ENCODE measurements around the gene ZMYM3.
"Not testable (repeated sequence)": the region's sequence is repeated elsewhere in the genome, so short reads cannot be mapped to it uniquely, and the experiment has no call there.

The ZMYM3 gene

DNA sequence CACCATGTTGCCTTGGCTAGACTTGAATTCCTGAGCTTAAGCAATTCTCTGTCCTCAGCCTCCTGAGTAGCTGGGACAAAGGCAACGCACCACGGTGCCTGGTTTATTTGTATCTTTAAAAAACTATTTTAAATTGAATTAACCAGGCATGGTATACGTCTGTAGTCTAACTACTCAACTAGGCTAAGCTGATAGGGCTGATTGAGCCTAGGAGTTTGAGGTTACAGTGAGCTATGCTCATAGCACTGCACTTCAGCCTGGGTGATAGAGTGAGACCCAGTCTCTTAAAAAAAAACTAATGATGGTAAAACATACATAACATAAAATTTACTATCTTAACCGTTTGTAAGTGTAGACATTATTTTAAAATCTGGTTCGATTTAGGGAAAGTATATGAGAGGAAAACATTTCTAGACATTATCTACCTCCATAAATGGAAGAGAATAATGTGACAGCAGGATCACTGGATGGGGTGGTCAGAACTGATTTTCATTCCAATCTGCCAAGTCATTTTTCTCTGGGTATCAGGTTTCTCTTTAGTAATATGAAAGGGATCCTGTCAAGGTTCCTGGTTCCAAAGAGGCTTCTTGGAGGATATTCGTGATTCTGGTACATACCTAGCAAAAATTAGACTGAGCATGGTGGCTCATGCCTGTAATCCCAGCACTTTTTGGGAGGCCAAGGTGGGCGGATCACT is 38.9 kb upstream of the ZMYM3 start:
- no peak for DNase-seq (ENCODE audit: low read depth)
- TF ChIP-seq, protein P1, sequence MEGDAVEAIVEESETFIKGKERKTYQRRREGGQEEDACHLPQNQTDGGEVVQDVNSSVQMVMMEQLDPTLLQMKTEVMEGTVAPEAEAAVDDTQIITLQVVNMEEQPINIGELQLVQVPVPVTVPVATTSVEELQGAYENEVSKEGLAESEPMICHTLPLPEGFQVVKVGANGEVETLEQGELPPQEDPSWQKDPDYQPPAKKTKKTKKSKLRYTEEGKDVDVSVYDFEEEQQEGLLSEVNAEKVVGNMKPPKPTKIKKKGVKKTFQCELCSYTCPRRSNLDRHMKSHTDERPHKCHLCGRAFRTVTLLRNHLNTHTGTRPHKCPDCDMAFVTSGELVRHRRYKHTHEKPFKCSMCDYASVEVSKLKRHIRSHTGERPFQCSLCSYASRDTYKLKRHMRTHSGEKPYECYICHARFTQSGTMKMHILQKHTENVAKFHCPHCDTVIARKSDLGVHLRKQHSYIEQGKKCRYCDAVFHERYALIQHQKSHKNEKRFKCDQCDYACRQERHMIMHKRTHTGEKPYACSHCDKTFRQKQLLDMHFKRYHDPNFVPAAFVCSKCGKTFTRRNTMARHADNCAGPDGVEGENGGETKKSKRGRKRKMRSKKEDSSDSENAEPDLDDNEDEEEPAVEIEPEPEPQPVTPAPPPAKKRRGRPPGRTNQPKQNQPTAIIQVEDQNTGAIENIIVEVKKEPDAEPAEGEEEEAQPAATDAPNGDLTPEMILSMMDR (IDR thresholded peaks at IDR 0.05; ENCODE audit: control insufficient read depth, extremely low read depth, insufficient read depth), result no peak
- no peak overlapping the region for H3K4me3 ChIP-seq (ENCODE audit: low read depth, low read length)

DNA sequence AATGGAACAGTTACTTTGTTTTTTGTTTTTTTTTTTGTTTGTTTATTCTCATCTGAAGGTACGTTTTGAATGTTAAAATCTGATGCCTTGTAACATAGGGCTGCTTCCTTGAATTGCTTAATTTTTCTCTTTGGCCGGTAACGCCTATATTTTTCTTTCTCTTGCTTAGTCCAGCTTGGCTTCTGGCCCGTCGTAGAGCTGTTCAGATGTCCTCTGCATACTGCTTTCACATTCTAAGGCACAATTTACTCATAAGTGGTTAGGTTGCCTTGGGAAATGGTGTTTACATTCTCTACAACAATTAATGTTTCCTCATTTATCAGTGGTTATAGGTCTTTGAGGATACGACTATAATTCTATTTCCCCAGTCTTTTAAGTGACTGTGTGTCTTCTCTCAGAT is 37.4 kb upstream of the ZMYM3 start:
- TF ChIP-seq, protein P1 (IDR thresholded peaks at IDR 0.05; ENCODE audit: control insufficient read depth, extremely low read depth, insufficient read depth), result no peak
- H3K4me3 ChIP-seq (ENCODE audit: low read depth, low read length), result no peak overlapping the region
- no peak for DNase-seq (ENCODE audit: low read depth)

DNA sequence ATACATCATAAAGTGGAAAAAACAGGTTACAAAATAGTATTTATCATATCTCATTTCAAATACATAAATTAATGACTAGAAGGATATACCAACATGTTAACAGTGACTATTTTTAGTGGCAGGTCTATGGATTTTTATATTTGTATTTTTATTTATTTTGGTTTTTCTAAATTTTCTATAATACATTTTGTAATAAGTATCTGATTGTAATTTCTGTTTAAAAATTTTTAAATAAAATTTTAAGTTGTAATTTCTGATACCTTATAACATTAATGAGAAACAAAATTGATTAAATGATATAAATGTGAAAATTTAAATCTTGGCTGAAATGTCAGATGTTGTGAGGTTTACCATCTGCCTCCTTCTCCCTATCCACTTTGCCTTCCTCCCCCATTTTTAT is 32.0 kb upstream of the ZMYM3 start:
- DNase-seq (ENCODE audit: low read depth), result no peak
- peak overlapping the region; percentile 85 for H3K4me3 ChIP-seq (ENCODE audit: low read depth, low read length)

DNA sequence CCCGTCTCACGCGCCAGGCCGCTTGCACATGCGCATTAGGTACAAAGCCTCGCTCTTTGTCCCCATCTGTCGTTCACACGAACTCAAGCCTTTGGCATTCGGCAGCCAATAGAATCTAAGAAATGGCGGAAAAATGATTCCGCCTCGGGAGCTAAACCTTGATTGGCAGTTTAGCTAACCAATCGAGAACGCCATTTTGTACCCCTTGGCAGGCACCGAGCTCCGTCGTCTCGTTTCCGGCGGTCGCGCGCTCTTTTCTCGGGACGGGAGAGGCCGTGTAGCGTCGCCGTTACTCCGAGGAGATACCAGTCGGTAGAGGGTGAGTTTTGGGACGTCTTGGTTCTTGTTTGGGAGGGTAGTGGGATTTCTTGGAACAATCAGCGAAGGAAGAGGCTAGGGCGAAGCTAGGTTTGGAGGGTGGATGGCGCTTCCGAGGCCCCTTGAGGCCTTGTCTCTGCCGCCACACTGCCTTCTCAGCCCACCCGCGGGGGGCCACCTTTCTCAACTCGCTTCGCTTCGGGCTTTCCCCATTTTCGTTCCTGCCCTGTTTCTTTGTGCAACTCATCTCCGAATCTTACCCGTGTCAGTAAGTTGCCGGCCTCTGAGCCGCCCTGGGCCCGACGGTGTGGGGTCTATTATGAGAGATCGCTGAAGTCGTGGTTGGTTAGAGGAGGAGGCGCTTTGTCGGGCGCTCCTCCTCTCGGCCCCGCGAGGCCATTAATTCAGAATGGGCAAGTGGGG is 29.6 kb upstream of the ZMYM3 start, which contains the start of gene NONO:
NONO (plus strand) TSS at position 233 of the 741 bp plus-strand sequence. CDS start 7,003 bp downstream, outside the sequence.
- TF ChIP-seq, protein P1 (IDR thresholded peaks at IDR 0.05; ENCODE audit: control insufficient read depth, extremely low read depth, insufficient read depth), result 0 out of 2 replicates have a peak, but pooled peaks have one; percentile 4
- H3K4me3 ChIP-seq (ENCODE audit: low read depth, low read length), result peak within 1 kb of the TSS; percentile 85

More for the DNA sequence above, 32.0 kb upstream of the ZMYM3 start:
- TF ChIP-seq, protein P1 (IDR thresholded peaks at IDR 0.05; ENCODE audit: control insufficient read depth, extremely low read depth, insufficient read depth), result no peak

DNA sequence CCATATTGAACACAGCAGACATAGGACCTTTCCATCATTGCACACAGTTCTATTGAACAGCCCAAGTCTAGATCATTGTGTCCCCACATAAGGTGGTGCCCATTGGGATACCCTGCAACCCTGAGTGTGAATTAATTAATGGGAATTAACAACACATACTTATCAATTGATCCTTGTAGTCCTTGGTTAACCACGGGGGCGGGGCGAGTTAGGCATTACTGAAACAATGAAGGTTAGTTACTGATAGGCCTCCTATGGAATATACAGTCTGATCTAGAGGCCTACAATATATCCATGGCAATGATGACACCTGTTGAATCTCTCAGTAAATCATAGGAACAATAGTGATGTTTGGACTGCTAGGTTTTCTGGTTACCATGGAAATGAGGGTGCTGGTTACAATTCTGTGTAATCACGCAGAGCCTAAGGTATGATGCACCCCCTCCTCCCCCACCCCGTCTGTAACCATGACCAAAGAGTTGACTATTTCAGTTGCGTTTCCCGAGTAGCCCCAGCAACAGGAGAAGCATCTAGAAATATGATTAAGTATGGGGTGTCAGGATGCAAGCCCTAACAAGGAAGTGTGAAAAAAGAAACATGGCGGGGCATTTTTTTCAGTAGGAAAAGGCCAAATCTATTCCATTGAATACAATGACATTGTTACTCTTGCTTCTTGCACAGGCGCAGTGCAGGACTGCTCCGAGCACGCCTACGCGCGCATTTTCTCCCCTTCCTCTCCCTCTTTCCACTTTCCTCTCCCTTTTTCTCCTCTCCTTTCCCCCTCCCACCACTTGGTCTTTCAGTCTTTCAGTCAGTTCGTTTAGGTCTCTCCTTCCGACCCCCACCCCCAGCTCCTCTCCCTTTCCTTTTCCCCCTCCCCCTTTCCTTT is 28.8 kb upstream of the ZMYM3 start:
- TF ChIP-seq, protein P1 (IDR thresholded peaks at IDR 0.05; ENCODE audit: control insufficient read depth, extremely low read depth, insufficient read depth), result no peak
- peak overlapping the region; percentile 85 for H3K4me3 ChIP-seq (ENCODE audit: low read depth, low read length)
- no peak for DNase-seq (ENCODE audit: low read depth)

More for the DNA sequence above, 29.6 kb upstream of the ZMYM3 start, which contains the start of gene NONO:
- DNase-seq (ENCODE audit: low read depth), result peak; percentile 98

DNA sequence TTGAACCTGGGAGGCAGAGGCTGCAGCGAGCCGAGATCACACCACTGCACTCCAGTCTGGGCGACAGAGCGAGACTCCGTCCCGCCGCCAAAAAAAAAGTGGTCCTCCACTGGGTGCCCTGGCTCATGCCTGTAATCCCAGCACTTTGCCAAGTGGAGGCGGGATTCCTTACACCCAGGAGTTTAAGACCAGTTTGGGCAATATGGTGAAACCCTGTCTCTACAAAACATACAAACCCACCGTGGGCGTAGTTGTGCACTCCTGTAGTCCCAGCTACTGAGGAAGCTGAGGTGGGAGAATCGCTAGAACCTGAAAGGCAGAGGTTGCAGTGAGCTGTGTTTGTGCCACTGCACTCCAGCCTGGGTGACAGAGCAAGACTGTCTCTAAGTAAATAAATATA is 27.4 kb upstream of the ZMYM3 start:
- not testable (repeated sequence) for DNase-seq (ENCODE audit: low read depth); H3K4me3 ChIP-seq (ENCODE audit: low read depth, low read length)

DNA sequence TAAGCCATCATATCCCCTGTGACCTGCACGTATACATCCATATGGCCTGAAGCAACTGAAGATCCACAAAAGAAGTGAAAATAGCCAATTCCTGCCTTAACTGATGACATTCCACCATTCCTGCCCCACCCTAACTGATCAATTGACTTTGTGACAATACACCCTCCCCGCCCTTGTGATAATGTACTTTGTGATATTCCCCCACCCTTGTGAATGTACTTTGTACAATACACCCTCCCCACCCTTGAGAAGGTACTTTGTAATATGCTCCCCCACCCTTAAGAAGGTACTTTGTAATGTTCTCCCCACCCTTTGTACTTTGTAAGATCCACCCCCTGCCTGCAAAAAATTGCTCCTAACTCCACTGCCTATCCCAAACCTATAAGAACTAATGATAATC is 18.4 kb upstream of the ZMYM3 start:
- not testable (repeated sequence) for H3K4me3 ChIP-seq (ENCODE audit: low read depth, low read length); DNase-seq (ENCODE audit: low read depth)

Measured in LNCaP clone FGC (cell line).